NCI-H446 (cell line): ENCODE data around the gene ADCYAP1R1.

Experiments
- DNase-seq, 2 experiments: peaks; one replicate each; lab custom pipeline; 2025; lab: John Stamatoyannopoulos, UW

ADCYAP1R1 gene

GRCh38 chr7:31106303-31107105, 54.4 kb downstream of the ADCYAP1R1 start:
- DNase-seq, result no peak

- no peak for DNase-seq
These were observed 55.3 kb downstream of the ADCYAP1R1 start for GRCh38 chr7:31107106-31108090.

GRCh38 chr7:31108097-31108657, 56.1 kb downstream of the ADCYAP1R1 start:
- no peak for DNase-seq

- DNase-seq, result no peak
These were observed 57.6 kb downstream of the ADCYAP1R1 start for GRCh38 chr7:31109751-31110150.

GRCh38 chr7:31110331-31111108, 58.4 kb downstream of the ADCYAP1R1 start:
- no peak for DNase-seq

- DNase-seq, result no peak
These were observed 59.0 kb downstream of the ADCYAP1R1 start for GRCh38 chr7:31111109-31111451.

- DNase-seq, result no peak
These were observed 61.6 kb downstream of the ADCYAP1R1 start for GRCh38 chr7:31113660-31114059.

GRCh38 chr7:31114593-31115343, 62.7 kb downstream of the ADCYAP1R1 start:
- peak in 1 of 2 experiments; percentile 51 for DNase-seq

DNA sequence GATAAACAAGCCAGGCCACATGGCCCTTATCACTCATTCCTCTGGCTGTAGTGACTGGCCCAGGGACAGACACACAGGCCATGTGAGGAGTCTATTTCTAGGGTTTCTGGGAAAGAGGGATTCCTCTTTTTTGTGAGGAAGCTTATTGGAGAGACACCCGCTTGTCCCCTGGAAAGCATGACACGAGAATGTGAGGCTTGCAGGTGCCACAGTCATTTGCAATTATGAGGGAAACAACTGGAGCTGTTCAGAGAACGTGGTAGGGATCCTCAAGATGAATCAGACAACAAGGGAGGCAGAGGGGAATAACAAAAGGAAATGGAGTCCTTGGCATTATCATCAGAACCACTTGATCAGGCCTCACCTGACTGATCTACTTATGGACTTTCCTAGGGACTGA, 64.5 kb downstream of the ADCYAP1R1 start:
- no peak for DNase-seq

GRCh38 chr7:31119249-31119648, 67.1 kb downstream of the ADCYAP1R1 start:
- DNase-seq, result no peak

DNA sequence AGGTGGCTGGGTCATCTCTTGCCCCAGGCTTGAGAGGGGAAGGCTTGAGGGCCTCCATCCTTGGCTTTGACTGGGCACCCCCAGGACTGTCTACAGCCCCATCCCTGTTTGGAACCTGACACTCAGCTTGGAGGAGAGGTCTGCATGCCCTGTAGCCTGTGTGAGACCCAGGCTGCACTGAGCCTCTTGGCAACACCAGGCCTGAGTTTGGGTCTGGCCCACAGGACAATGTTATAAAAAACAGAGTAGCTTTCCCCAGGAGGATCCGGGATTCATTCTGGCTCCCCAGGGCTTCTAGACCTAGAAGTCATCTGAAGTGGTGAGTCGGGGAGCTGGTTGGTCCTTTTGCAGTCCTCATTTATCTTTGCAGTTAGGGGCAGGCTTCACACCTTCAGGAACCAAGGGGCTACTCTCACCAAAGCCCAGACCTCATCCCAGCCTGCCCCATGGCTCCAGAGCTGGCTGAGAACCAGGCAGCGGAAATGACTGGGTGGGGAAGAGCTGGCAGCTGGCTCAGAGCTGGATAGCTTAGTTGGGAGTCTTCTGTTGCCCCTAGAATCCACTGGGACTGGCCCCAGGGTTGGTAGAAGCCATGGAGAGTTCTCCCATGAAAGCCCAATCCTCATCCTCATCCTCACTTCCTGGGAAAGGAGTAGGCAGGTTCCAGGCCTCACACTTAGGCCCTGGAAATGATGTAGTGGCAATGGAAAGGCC, 68.8 kb downstream of the ADCYAP1R1 start:
- peak in 1 of 2 experiments; percentile 13 for DNase-seq

GRCh38 chr7:31121601-31122000, 69.5 kb downstream of the ADCYAP1R1 start:
- no peak for DNase-seq

DNA sequence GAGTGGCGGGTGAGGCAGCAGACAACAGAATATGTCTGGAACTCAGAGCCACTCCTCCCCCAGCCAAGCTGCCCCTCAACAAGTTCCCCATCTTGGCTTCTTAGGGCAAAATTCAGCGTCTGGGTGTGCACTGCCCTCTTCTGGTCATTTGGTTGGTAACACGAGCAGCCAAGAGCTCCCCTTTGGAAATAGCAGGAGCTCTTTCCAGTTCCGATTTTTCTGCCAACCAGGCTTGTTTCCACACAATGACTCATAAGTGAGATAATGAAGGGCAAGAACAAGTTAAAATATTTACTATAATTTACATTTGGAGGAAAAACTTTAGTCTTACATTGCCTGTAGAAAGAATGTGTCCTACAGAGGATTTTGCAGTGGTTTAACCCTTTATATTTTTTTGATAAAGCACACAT, 70.5 kb downstream of the ADCYAP1R1 start:
- peak; percentile 67 to 86 for DNase-seq

- DNase-seq, result no peak
These were observed 71.2 kb downstream of the ADCYAP1R1 start for GRCh38 chr7:31123321-31123720.

- DNase-seq, result peak in 1 of 2 experiments; percentile 16
These were observed 71.6 kb downstream of the ADCYAP1R1 start for GRCh38 chr7:31123726-31124125.

- no peak for DNase-seq
These were observed 73.1 kb downstream of the ADCYAP1R1 start for GRCh38 chr7:31125171-31125570.

- DNase-seq, result peak in 1 of 2 experiments; percentile 47
These were observed 74.9 kb downstream of the ADCYAP1R1 start for GRCh38 chr7:31126976-31127375.

GRCh38 chr7:31129067-31129466, 77.0 kb downstream of the ADCYAP1R1 start:
- DNase-seq, result peak in 1 of 2 experiments; percentile 57

- peak; percentile 60 to 89 for DNase-seq
These were observed 81.4 kb downstream of the ADCYAP1R1 start for GRCh38 chr7:31133497-31133896.
